Tibial artery (tissue), 4 donors: Measurements from ENCODE around the gene PTGER3.

Experiments used
- DNase-seq, 2 donors: peaks; one replicate each; pipeline ENCODE4 v3.0.0-alpha.2; 2019
- H3K27ac ChIP-seq, 2 donors: fragments of 200-600 bp; sonication (generic) in 1 of 2; 1 replicate in 1 of 2; 2 replicates in 1 of 2; pipeline ENCODE4 v1.5.1; 2018 to 2019; ENCODE audit warnings: mild to moderate bottlenecking in 1 of 2
- H3K27me3 ChIP-seq, 2 donors: fragments of 200-600 bp; sonication (generic) in 1 of 2; one replicate each; pipeline versions ENCODE4 v1.5.1 to v1.6.0; 2016 to 2019
- H3K36me3 ChIP-seq, 3 donors: fragments of 200-600 bp; sonication (generic) in 2 of 3; one replicate each; pipeline ENCODE4 v1.5.1; 2016 to 2019; ENCODE audit warnings: mild to moderate bottlenecking in 2 of 3
- H3K4me1 ChIP-seq, 4 donors: fragments of 200-600 bp; sonication (generic) in 2 of 4; 1 replicate in 3 of 4; 2 replicates in 1 of 4; pipeline ENCODE4 v1.5.1; 2016 to 2019
- H3K4me3 ChIP-seq, 2 donors: fragments of 200-600 bp; sonication (generic) in 1 of 2; 1 replicate in 1 of 2; 2 replicates in 1 of 2; pipeline ENCODE4 v1.5.1; 2018 to 2019; ENCODE audit warnings: mild to moderate bottlenecking in 2 of 2
- H3K9me3 ChIP-seq, 3 donors: fragments of 200-600 bp; sonication (generic) in 1 of 3; one replicate each; pipeline ENCODE4 v1.5.1; 2016 to 2019
- intact Hi-C: fragments of 100-400 bp; cut with DNase I; formaldehyde crosslinking; loops from one replicate; pipeline ENCODE4 v1.15.0; 2023; ENCODE audit warnings: low total_unique reads
- TF ChIP-seq, protein P1 (sequence below), 2 experiments: fragments of 200-600 bp in 1 of 2; fragments of 450-650 bp in 1 of 2; IDR thresholded peaks; one replicate each; pipeline ENCODE4 v1.5.1; 2017 to 2019; ENCODE audit warnings: antibody characterized with exemption in 2 of 2, mild to moderate bottlenecking in 1 of 2, moderate library complexity in 1 of 2

The PTGER3 gene

DNA sequence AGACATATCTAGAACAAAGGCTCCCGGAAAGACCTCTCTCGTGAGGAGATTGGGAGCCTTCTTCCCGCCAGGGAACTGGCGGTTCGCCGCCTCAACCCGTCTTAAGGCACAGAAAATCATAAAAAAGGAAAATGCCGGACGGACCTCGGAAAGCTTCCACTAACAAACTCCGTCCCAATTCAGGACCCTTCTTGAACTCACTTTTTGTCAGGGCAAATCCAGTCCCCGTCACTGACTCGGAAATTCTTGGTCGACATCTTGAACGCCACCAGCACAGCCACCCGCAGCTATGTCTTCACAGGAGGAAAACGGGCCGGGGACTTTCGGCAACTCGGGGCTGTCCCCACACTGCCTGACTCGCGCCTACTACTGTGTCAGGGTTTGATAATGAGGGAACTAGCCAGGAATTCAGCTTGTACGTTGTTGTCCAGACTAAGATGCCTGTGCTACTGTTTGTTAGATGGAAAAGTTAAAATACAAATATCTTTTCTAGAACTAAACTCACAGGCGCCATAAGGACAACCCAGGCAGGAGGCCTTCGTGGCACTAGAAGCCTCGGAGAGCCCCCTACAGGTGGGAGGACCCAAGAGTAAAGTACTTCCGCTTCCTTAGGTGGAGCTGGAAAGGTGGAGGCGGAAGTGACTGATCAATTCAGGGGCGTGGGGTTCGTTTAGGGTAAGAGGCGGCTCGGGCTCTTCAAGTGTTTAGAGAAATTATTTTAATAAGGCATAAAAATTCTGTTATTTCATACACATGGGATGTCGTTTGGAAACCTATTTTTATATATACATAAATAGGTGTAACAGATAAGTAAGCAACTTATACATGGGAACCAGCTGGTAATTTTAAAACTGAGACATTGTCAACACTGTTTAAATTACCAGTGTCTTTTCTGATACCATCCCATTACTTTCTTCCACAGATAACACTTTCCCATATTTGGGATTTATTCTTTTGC is 33.4 kb upstream of the PTGER3 start, which contains the start of gene ZRANB2:
TSS of gene ZRANB2 (minus strand) at position 297 of the 958 bp plus-strand sequence. CDS start at position 257, 40 bp downstream.
- H3K4me3 ChIP-seq: peak within 1 kb of the TSS; percentile 67 to 79
- TF ChIP-seq, protein P1, sequence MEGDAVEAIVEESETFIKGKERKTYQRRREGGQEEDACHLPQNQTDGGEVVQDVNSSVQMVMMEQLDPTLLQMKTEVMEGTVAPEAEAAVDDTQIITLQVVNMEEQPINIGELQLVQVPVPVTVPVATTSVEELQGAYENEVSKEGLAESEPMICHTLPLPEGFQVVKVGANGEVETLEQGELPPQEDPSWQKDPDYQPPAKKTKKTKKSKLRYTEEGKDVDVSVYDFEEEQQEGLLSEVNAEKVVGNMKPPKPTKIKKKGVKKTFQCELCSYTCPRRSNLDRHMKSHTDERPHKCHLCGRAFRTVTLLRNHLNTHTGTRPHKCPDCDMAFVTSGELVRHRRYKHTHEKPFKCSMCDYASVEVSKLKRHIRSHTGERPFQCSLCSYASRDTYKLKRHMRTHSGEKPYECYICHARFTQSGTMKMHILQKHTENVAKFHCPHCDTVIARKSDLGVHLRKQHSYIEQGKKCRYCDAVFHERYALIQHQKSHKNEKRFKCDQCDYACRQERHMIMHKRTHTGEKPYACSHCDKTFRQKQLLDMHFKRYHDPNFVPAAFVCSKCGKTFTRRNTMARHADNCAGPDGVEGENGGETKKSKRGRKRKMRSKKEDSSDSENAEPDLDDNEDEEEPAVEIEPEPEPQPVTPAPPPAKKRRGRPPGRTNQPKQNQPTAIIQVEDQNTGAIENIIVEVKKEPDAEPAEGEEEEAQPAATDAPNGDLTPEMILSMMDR (IDR thresholded peaks at IDR 0.05): peak; percentile 60 to 62
- peak within 1 kb of the TSS; percentile 83 to 86 for H3K27ac ChIP-seq
- H3K27me3 ChIP-seq: no peaks in the 10 kb centered on the region
- DNase-seq: peak; percentile 86 to 92
- peaks cover 17 to 20% (median 17%) of the 10 kb centered on the region in 3 donors for H3K36me3 ChIP-seq
- peaks cover 0 to 22% (median 15%) of the 10 kb centered on the region in 4 donors for H3K4me1 ChIP-seq
- no peaks in the 10 kb centered on the region for H3K9me3 ChIP-seq
- intact Hi-C loops: no loop called here

DNA sequence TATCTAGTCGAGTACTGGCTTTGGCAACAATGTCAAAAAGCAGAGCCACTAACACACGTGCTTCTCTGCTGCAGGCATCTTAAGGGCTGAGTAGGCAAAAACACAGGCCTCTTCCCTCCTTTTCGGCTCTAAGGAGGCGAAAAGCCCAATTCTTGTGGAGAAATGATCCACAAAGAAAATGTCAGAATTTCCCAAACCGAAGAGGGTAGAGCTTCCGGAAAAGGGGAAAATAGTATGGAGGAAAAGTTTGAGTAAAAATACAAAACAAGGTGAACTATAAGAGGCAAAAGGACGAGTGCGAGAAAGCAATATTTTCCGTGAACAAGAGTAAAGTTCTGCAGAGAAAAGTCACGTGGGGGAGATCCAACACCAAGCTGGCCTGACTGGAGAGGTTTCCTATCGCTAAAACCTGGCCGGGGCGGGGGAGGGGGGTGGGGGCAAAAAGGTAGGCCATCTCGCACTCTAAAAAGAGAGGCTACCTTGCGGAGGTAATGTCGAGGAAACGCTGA is 32.7 kb upstream of the PTGER3 start:
- Histone ChIP-seq H3K4me1 (peaks cover 0 to 22% (median 15%) of the 10 kb centered on the region in 4 donors), H3K4me3 (peak overlapping the region; percentile 67 to 79), H3K36me3 (peaks cover 25 to 27% (median 25%) of the 10 kb centered on the region in 3 donors), H3K9me3 (no peaks in the 10 kb centered on the region), H3K27ac (peak overlapping the region; percentile 83 to 86), H3K27me3 (no peaks in the 10 kb centered on the region)
- intact Hi-C loops: no loop called here
- no peak for DNase-seq
- TF ChIP-seq, protein P1 (IDR thresholded peaks at IDR 0.05): no peak

DNA sequence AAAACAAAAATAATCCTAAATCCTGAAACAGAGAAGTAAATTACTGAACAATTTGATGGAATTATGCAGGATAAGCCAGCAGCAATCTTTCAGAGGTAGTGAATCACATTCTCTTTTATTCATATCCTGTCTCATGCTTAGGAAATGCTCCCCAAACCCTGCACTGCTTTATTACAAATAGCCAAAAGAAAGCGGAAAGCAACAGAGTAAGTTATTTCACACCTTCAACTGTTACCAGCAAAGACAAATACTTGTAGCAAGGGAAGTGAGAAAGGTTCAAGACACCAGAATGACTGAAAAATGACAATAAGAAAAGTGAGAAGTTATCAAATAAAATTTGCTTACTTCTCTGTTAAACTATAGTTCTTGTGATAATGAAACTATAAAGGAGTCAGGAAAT is 27.1 kb upstream of the PTGER3 start:
- TF ChIP-seq, protein P1 (IDR thresholded peaks at IDR 0.05): no peak
- Histone ChIP-seq H3K36me3 (peaks cover 64 to 74% (median 71%) of the 10 kb centered on the region in 3 donors), H3K4me1 (peaks cover 0 to 16% (median 11%) of the 10 kb centered on the region in 4 donors), H3K9me3 (no peaks in the 10 kb centered on the region), H3K27me3 (no peaks in the 10 kb centered on the region), H3K27ac (no peak overlapping the region), H3K4me3 (no peak overlapping the region)
- no peak for DNase-seq
- intact Hi-C loops: no loop called here

DNA sequence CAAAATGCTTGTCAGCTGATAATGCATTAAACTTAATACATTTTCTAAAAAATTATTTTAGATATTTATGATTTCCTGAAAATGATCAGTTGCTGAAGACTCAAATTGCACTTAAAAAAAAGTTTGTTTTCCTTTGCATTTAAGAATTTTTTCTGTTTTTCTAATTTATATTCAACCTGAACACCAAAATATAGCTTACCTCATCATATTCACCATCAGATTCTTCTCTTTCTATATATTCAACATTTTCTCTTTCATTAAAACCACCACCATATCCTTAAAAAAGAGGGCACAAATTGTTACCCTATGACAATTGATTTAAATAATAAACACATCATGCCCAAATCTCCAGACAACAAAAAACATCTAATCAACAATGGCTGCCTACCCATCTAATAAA is 24.7 kb upstream of the PTGER3 start:
- Histone ChIP-seq H3K27ac (no peak overlapping the region), H3K4me1 (no peaks in the 10 kb centered on the region), H3K9me3 (no peaks in the 10 kb centered on the region), H3K36me3 (peaks cover 77 to 91% (median 89%) of the 10 kb centered on the region in 3 donors), H3K4me3 (no peak overlapping the region), H3K27me3 (no peaks in the 10 kb centered on the region)
- no peak for DNase-seq
- TF ChIP-seq, protein P1 (IDR thresholded peaks at IDR 0.05): no peak
- intact Hi-C loops: no loop called here

DNA sequence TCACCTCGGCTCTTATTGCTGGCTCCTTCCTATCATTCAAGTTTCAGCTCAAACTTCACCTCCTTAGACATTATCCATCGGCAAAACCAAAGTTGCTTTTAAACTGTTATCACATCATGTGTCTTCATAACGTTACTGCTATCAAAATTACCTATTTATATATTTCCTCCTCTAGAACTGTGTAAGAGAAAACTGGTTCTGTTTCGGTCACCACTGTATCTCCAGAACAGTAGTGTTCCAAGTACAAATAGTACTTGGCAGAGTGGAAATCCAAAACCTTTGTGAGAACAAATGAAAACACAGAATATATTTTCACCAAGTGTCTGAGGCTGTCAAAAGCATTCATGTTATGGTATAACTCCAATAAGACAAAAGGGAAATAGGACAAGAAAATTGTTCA is 24.1 kb upstream of the PTGER3 start:
- Histone ChIP-seq H3K27ac (no peak overlapping the region), H3K27me3 (no peaks in the 10 kb centered on the region), H3K36me3 (peaks cover 82 to 91% (median 91%) of the 10 kb centered on the region in 3 donors), H3K9me3 (no peaks in the 10 kb centered on the region), H3K4me3 (no peak overlapping the region), H3K4me1 (no peaks in the 10 kb centered on the region)
- intact Hi-C loops: no loop called here
- TF ChIP-seq, protein P1 (IDR thresholded peaks at IDR 0.05): no peak
- no peak for DNase-seq
